OCI-LY3 (cell line): ENCODE measurements around the gene ARRB2.

Experiments
- CTCF ChIP-seq: fragments of 200-600, 300-600 bp; sonication (generic); IDR thresholded peaks from 2 replicates; pipeline ENCODE4 v1.5.1; 2014; ENCODE audit warnings: antibody characterized with exemption, low read length, low read depth
- EZH2phosphoT487 ChIP-seq: fragments of 200-600 bp; shearing (Covaris generic); IDR thresholded peaks from 2 replicates; pipeline ENCODE4 v1.6.1; 2018; ENCODE audit warnings: antibody characterized with exemption, mixed run types, low read depth

- TF ChIP-seq CTCF (no peak), EZH2phosphoT487 (no peak)
These were observed 4.3 kb upstream of the ARRB2 start for GRCh38 chr17:4706121-4706520.
